GM12891 (cell line): Measurements from ENCODE around the gene WDR7.

Experiments
- PAX5 ChIP-seq: IDR thresholded peaks from 2 replicates; pipeline ENCODE4 v1.6.1; 2011; ENCODE audit warnings: low read length, moderate library complexity, mild to moderate bottlenecking; ENCODE audit not compliant: insufficient read depth, severe bottlenecking
- POLR2A ChIP-seq: IDR thresholded peaks from 2 replicates; pipeline ENCODE4 v1.6.1; 2011; ENCODE audit warnings: low read depth, low read length, control low read depth
- POLR2AphosphoS5 ChIP-seq: IDR thresholded peaks from 2 replicates; pipeline ENCODE4 v1.6.1; 2011; ENCODE audit warnings: low read depth, low read length, control low read depth
- POU2F2 ChIP-seq: IDR thresholded peaks from 2 replicates; pipeline ENCODE4 v1.6.1; 2011; ENCODE audit warnings: low read depth, mild to moderate bottlenecking, control low read depth, low read length, moderate library complexity
- SPI1 ChIP-seq: IDR thresholded peaks from 2 replicates; pipeline ENCODE4 v1.6.1; 2011; ENCODE audit warnings: low read depth, low read length, control low read depth
- TAF1 ChIP-seq: IDR thresholded peaks from 2 replicates; pipeline ENCODE4 v1.6.1; 2011; ENCODE audit warnings: low read depth, low read length, control low read depth

DNA sequence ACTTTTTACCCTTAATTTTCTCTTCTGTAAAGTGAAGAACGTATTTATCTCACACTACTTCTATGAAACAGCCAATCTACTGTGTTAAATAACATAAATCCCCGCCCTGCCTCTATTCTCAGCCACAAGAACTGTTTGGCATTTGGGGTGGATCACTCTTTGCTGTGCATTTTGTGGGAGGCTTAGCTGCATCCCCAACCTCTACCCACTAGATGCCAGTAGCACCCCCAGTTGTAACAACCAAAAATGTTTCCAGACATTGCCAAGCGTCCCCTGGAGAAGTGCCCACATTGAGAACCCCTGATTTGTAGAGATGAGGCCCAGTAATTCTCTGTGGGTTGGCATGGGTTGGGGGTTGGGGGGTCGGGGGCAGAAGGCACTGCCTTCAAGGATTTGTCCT, 401.0 kb downstream of the WDR7 start:
- no peak for TF ChIP-seq POLR2AphosphoS5
- TF ChIP-seq POLR2A = no peak
- TF ChIP-seq TAF1 = no peak
- TF ChIP-seq SPI1 = no peak
- no peak for TF ChIP-seq PAX5
- no peak for TF ChIP-seq POU2F2
